Uterus (tissue), 2 donors: Measurements from ENCODE around the gene PTPRM.

Experiments
- POLR2A ChIP-seq, 2 donors: fragments of 450-650 bp; IDR thresholded peaks; one replicate each; pipeline ENCODE4 v1.6.1; 2016; ENCODE audit warnings: antibody characterized with exemption in 2 of 2, mild to moderate bottlenecking in 1 of 2, moderate library complexity in 1 of 2
- TF ChIP-seq, protein P1 (sequence below), 4 experiments: fragments of 200-600 bp in 2 of 4; fragments of 450-650 bp in 2 of 4; sonication (generic) in 2 of 4; IDR thresholded peaks; one replicate each; pipeline ENCODE4 v1.5.1; 2016 to 2019; ENCODE audit warnings: antibody characterized with exemption in 4 of 4, mild to moderate bottlenecking in 2 of 4, moderate library complexity in 1 of 4

DNA sequence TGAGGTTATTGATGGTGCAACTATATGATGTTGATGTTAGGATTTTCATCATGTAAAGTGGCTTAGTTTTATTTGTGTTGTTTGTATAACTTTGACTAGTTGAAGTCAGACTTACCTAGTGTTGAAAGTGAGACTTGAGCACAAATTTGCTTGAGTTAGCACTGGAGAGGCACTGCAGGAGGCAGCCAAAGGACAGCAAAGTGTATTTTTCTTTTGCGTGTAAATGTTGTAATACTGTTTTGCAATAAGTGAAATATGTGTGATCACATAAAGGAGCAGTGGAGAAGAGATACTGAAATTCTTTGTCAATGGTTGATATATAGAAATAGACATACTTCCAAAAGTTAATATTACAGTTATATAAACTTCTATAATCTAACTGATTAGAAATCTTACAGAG is 710.2 kb downstream of the PTPRM start:
- no peak for TF ChIP-seq POLR2A (IDR thresholded peaks at IDR 0.05)
- TF ChIP-seq, protein P1, sequence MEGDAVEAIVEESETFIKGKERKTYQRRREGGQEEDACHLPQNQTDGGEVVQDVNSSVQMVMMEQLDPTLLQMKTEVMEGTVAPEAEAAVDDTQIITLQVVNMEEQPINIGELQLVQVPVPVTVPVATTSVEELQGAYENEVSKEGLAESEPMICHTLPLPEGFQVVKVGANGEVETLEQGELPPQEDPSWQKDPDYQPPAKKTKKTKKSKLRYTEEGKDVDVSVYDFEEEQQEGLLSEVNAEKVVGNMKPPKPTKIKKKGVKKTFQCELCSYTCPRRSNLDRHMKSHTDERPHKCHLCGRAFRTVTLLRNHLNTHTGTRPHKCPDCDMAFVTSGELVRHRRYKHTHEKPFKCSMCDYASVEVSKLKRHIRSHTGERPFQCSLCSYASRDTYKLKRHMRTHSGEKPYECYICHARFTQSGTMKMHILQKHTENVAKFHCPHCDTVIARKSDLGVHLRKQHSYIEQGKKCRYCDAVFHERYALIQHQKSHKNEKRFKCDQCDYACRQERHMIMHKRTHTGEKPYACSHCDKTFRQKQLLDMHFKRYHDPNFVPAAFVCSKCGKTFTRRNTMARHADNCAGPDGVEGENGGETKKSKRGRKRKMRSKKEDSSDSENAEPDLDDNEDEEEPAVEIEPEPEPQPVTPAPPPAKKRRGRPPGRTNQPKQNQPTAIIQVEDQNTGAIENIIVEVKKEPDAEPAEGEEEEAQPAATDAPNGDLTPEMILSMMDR (IDR thresholded peaks at IDR 0.05): no peak
